Stimulated activated CD8-positive, alpha-beta memory T cell treated with anti-CD3 and anti-CD28 coated beads, Interleukin-7, amount 100 ng/mL, for 4 hours (primary cell): ENCODE results near the gene PLA2G3.

Experiments
- DNase-seq, 2 donors: peaks; one replicate each; pipeline ENCODE4 v3.0.0-alpha.2; 2020; ENCODE audit warnings: low read depth in 2 of 2

The PLA2G3 gene

GRCh38 chr22:31085928-31086327 lies 54.4 kb downstream of the PLA2G3 start:
- no peak for DNase-seq

GRCh38 chr22:31085493-31085824 lies 54.8 kb downstream of the PLA2G3 start:
- no peak for DNase-seq

GRCh38 chr22:31084811-31085492 lies 55.4 kb downstream of the PLA2G3 start:
- peak; percentile 70 to 82 for DNase-seq
